ENCODE results near the gene CFAP97D2.
A peak's percentile ranks its signal among the peaks of the same experiment; 100 is the strongest.
"Not testable (repeated sequence)": the region's sequence is repeated elsewhere in the genome, so short reads cannot be mapped to it uniquely, and the experiment has no call there.

Gene CFAP97D2

DNA sequence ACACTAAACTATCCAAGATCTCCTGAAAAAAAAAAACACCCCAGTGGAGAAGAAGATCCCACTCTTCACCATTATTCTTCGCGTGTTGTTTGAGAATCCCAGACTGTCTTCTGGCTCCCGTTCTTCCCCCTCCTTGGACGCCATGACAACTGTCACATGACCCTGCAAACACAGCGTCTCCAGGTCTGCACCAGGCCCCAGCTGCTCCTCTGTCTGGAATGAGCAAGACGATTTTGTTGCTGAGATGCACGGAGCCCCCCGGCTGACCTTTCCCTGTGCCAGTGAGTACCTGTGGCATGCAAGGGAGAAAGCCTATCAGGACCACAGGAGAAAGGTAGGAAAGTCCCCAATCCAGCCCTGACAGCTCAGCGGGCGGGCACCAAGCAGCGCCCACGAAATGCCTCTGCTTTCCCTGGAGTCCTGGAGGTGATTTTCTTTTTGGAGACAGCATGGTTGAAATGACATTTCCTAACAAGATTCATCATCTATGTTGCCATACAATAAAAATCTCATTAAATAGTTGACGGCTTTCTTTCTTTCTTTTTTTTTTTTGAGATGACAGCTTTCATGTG lies at the start of gene CFAP97D2:
CFAP97D2 (plus strand) TSS at position 171 of the 572 bp plus-strand sequence; CDS start at position 245, 74 bp downstream.
- no peak for DNase-seq (ENCODE audit: low spot score)

DNA sequence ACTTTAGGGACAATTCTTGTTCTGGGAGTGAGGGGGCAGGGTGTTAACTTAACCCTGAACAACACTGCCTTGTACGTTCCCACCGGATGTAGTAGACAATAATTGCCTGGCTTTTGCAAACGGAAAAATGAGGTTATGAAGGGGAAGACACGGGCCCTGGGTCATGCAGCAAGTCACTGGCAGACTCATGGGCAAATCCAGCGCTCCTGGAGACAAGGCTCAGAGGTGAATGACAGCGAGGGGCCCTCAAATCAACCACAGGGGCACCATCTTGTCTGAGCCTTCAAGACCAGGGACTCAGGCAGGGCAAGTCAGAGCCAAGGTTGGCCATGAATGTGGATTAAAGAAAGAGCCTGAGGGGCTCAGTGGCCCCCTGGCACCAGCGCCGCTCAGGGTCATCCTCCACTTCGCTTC lies 49.4 kb upstream of the CFAP97D2 start:
- no peak for DNase-seq (ENCODE audit: low spot score)

DNA sequence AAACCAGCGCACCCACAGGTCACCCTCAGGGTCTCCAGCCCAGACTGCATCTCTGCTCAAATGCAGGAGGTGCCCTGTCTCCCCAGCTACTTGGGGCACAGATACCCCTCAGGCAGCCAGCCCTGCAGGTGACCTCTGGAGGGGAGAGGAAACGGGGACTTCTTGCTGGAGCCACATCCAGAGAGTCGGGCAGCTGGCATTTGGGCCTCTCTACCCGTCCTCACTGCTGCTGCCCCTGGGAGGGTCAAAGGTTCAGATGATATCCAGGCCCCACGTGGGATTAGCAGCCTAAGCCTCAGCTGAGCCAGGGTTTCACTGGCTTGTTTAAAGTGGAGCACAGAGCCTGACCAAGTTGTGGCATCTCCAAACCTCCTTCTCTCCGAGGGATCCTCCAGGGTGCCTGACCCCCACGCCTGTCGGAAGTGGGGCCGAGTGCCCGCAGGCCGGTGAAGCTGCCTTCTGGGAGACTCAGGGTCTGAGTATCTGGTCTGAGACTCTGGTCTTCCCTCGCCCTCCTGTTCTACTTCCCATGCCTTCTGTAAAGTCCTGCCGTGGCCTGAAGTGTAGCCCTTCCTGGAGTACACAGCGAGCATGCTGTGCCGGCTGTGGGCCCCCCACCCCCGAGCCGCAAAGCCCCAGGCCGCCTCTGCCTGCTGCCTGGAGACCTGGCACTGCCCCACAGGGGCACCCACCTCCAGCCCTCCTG lies 48.8 kb upstream of the CFAP97D2 start:
- no peak for DNase-seq (ENCODE audit: low spot score)

DNA sequence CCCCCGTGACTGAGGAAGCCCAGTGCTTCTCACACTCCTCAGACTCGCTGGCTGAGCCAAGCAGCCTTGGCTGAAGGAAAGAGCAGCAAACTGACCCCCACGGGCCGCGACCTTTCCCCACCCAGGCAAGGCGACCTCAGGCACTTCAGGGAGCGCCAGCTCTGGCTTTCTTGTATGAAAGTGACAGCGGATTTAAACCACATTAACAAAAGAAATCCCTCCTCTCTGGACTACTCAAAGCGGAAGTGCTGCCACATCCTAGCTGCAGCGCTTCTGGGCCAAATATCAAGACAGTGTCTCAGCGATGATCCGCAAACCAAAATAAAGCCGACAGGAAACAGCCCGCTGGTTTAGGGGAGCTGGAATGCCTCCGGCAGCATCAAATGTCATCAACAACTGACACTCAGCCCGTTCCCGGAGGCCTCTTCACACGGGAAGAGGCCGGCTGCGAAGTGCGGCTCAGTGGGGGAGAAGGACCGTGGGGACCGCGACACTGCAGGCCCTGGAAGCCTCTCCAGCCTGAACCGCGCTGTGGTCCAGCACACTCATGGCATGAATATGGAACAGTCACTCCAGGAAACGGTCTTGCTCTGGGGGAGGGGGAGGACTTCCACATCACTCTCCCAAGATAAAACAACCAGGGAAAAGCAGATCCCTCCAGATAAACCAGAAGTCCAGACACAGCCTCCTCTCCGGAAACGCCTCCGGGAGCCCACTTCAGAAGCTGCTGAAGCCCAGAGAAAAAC lies 48.0 kb upstream of the CFAP97D2 start:
- no peak for DNase-seq (ENCODE audit: low spot score)

DNA sequence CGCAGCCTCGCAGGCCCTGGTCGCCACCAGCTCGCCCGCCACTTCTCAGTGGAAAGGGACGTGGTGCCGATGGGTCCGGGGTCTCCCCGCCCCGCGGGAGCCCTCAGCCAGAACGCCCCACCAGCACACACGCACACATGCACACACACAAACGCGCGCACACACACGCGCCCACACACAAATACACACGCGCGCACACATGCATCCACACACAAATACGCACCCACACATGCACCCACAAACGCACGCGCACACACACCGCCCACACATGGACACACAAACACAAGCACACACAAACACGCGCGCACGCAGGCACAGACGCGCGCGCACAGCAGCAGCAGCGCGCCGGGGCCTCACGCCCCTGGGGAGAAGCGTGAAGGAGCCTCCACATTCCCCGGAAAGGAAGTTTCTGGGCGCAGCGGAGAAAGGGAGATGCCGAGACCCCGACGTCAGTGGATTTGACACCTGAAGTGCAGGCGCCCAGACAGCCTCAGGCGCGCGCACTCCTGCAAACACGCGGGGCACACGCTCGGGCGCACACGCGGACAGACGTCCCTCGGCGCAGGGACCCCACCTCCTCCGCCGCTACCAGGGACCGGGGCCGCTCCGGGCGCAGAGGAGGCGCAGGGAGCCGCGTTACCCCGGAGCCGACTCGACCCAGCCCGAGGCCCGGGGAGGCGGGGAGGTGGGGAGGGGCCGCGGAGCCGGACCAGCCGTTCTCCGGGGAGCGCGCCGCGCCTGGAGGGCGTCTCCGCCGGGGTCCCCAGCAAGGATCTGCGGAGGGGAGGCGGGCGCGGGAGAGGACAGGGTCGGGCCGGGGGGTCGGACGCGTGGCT lies 47.3 kb upstream of the CFAP97D2 start:
- DNase-seq (ENCODE audit: low spot score): peak; percentile 64

DNA sequence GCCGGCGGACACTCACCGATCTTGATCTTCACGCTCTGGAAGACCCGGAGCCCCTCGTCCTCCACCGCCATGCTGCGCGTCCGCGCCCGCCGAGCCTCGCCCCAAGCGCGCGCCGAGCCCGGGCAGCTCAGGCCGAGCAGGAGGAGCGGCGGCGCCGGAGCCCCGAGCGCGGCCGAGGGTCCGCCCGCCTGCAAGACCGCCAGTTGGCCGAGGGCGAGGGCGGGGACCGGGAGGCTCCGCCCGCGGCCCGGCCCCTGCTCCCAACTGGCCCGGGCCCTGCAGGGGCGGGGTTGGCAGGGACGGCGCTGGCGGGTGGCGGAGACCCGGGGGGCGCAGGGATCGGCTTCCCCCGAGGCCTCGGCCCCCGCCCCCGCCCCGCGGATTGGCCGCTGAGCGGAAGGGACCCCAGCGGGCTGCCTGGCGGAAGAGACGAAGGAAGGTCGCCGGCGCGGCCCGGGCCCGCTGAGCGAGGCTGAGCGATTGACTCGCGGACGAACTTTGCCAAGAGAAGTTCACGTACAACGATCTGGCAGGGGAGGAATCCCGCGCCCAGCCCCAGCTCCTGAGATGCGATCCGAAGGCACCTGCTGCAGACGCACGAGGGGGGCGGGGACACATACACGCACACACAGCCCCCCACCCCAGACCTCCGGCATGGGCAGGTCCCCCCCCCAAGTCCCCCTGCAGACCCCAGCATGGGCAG lies 46.5 kb upstream of the CFAP97D2 start, which contains the start of gene RASA3:
RASA3 (minus strand) TSS at position 205 of the 703 bp plus-strand sequence; CDS start at position 71, 134 bp downstream.
- peak; percentile 89 for DNase-seq (ENCODE audit: low spot score)

DNA sequence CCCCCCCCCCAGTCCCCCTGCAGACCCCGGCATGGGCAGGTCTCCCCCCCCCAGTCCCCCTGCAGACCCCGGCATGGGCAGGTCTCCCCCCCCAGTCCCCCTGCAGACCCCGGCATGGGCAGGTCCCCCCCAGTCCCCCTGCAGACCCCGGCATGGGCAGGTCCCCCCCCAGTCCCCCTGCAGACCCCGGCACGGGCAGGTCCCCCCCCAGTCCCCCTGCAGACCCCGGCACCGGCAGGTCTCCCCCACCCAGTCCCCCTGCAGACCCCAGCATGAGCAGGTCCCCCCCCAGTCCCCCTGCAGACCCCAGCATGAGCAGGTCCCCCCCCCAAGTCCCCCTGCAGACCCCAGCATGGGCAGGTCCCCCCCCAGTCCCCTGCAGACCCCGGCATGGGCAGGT lies 45.9 kb upstream of the CFAP97D2 start:
- DNase-seq (ENCODE audit: low spot score): not testable (repeated sequence)

DNA sequence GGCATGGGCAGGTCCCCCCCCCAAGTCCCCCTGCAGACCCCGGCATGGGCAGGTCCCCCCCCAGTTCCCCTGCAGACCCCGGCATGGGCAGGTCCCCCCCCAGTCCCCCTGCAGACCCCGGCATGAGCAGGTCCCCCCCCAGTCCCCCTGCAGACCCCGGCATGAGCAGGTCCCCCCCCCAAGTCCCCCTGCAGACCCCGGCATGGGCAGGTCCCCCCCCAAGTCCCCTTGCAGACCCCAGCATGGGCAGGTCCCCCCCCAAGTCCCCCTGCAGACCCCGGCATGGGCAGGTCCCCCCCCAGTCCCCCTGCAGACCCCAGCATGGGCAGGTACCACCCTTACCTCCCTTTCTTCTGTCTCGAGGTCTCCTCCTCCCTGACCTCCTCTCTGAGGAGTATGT lies 45.5 kb upstream of the CFAP97D2 start:
- not testable (repeated sequence) for DNase-seq (ENCODE audit: low spot score)

DNA sequence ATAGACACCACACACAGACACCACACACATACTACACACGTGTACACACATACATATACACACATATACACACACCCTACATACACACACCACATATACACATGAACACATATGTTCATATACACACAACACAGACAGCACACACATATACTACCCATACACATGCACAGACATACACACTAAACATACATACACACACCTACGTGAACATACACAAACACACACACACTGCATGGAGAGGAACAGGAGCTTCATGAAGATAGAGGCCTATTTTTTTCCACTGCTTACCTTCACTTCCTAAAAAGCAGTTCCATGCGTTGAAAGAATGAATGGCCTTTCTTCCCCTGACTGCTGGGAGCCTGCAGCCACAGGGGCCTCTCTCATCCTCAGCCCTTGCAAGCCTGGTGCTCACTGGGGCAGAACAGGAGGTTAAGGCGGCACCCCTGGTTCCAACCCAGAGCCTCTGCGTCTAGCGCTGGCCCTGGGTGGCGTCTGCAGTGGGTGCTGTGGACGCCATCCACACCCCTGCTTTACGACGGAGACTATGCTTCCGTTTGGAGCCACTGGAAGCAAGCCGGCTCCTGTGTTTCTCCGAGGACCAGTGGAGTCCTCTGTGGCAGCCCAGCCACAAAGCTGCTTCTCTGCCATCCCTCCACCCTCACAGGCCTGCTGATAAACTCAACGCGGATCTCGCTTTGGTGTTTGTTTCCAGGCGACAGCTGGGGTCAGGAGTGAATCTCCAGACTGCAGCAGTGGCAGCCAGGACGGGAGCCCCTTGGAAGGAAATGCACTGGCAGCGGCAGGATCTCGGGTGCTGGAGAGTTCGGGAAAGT lies 44.7 kb upstream of the CFAP97D2 start:
- no peak for DNase-seq (ENCODE audit: low spot score)

DNA sequence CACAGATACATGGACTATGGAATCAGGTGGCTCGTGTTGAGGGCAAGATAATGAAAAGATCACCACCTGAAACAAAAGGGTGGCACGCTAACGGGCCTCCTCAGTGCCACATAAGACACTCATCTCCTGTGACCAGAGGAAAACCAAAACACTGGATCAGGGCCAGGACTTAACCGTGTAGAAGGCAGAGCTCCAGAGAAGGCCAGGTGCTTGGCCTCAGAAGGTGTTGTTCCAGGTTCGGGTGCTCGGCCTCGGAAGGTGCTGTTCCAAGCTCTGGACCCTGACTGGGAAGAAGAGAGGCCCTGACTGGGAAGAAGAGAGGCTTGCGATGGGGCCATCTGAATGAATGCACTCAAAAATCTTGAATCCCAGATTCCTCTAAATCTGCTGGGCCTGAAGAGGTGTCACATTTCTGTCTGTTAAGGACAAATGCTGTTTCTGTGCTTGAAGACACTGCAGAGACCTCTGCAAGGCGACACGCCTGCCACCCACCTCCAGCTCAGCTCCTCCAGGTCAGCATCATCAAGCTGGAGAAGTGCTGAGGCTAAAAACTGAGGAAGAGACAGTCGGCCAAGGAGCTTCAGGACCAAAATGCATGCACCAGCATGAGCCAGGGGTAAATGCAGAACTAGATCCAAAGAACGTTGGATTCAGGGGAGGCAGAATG lies 44.0 kb upstream of the CFAP97D2 start:
- DNase-seq (ENCODE audit: low spot score): no peak

DNA sequence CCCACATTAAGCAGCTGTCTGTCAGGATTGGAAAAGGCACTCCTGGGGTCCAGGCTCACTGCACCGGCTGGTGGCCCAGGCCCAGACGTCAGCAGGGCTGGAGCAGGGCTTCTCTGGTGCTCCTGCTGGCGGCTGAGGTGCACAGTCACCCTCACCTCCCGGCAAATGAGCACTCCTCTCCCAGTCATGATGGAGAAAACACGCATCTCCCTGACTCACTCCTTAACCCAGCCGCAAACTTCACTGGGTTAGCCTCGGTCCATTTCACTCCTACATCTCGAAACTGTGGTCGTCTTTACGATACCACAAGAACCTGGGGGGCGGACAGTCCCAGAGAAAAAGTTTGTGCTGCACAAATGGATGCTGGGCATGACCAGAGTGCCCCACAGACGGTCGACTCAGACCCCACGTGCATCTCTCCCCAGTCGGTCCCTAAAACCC lies 43.3 kb upstream of the CFAP97D2 start:
- DNase-seq (ENCODE audit: low spot score): no peak

DNA sequence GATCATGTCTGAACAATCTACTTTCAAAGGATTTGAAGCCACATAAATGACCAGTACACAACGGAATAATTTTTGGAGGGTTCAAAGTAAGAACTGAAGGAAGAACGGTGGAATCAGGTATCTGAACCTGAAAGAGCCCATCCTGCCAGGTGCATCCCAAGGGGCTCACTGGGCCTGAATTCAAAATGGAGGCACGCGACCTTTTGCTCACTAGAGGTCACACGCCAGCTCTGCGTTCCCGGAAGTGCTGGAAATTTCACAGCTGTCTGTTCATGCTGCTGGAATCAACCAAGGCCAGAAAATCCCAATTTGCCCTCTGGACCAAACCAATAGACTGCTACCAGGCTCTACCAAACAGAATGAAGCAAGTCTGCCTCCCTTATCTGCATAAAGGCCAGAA lies 42.5 kb upstream of the CFAP97D2 start:
- DNase-seq (ENCODE audit: low spot score): no peak

DNA sequence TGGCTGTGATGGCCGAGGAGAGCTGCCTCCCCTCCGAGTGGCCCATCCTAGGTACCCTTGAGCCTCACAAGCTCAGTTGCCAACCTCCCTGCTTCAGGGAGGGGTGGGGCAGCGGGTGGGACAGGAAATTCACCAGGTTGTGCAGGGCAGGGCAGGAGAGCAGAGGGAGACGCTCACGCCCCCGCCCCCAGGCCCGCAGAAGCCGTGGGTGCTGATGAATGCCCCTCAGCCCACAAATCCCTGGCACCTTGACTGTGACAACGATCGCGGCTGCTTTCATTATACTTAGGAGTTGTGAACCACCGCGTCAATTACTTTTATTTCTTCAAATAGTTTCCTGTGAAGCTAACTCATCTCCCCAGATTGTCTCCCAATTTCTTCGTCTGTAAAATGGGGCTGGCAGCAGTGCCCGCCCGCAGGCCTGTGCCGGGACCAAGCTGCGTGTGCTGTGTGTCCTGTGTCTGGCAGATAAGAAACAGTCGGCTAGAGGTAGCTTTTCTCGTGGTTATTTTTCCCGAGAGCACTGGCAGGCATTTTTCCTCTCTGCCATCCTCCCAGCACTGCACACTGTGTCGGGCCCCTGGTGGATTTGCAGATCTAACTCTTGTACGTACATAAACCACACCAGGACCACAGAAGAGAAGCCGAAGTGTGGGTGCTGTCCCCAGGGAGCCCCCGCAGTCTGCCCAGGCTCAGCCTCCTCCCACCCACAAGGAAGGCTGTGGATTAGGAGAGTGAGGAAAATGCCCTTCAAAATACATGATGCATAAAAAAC lies 38.7 kb upstream of the CFAP97D2 start:
- no peak for DNase-seq (ENCODE audit: low spot score)

DNA sequence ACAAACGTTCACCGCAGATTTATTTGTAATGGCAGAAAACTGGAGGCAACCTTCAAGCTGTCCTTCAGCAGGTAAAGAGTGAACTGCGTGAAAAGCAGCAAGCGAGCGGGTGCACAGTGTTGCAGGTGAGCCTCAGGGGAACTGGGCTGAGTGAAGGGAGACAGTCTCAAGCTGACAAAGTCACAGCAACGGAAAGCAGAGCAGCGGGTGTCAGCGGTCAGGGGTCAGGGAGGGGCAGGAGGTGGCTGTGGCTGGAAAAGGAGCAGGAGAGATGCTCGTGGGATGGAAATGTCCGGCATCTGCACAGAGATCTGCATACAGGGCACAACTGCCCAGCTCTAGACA lies 38.2 kb upstream of the CFAP97D2 start:
- no peak for DNase-seq (ENCODE audit: low spot score)

DNA sequence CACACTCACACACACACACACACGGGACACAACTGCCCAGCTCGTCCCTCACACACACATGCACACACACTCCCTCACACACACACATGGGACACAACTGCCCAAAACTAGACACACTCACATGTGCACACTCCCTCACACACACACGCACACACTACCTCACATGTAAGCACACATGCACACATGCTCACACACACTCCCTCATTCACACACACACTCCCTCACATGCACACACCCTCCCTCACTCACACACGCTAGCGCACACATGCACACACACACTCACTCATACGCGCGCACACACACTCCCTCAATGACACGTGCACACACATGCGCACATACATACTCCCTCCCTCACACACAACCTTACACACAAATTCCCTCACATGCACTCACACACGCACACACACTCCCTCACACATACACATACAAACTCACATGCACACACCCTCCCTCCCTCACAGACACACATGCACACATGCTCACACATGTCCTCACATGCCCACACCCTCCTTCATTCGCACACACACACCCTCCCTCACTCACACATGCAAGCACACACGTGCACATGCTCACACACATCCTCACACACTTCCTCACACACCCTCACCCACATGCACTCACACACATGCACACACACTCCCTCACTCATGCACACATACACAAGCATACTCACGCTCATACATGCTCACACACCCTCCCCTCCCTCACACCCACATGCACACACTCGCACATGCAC lies 37.6 kb upstream of the CFAP97D2 start:
- DNase-seq (ENCODE audit: low spot score): no peak

DNA sequence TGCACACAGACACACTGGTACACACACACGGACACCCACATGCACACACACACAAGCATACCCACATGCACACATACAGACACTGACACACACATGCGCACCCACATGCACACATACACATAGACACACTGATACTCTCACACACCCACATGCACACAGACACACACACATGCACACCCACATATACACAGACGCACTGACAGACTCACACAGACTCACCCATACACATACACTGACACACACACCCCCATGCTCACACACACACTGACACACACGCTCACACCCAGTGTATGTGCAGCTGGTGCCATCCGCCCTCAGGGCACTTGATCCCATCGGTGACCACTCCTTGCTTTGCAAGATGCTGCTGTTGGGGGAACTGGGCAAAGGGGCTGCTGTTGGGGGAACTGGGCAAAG lies 36.9 kb upstream of the CFAP97D2 start:
- no peak for DNase-seq (ENCODE audit: low spot score)

DNA sequence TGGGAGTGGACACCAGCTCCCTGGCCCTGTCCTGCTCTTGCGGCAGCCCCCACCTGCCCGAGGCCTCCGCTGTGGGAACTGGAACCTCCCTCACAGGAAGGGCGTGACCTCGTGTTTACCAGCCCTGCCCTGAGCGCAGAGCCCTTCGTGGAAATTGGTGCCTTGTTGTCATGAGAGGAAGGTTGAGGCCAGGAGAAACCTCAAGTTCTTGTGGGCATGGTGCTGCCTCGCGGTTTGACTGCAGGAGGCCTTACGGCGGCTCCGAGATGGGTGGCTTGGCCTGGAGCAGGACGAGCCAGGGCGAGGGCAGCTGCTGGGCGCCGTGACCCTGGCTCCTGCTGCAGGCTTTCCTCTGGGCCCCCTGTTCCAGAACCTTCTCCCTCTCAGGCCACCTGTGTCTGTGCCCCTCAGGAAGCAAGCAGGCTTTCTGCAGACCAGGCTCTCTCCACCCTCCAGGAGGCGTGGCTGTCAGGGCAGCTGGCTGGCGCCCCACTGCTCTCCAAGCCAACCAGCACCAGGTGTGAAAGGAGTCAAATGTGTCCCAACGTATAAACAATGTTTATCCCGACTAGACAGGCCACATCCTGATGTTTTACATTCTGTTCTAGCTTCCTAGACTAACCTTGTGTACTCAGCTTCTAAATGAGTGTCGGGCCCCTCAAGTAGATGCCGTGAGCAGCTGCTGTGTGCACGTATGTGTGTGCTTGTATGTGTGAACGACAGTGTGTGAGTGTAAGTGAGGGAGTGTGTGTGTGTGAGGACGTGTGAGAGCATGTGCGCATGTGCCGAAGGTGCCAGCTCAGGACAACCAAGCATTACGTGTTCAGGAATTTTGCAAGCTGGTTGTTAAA lies 36.2 kb upstream of the CFAP97D2 start:
- DNase-seq (ENCODE audit: low spot score): no peak
